Neutrophil (primary cell): ENCODE measurements around the gene HMCN1.
"Not testable (repeated sequence)": the region's sequence is repeated elsewhere in the genome, so short reads cannot be mapped to it uniquely, and the experiment has no call there.

Source experiments
- H3K27ac ChIP-seq: fragments of 200-600 bp; sonication (generic); 2 replicates; pipeline ENCODE4 v1.5.1; 2016; ENCODE audit warnings: mild to moderate bottlenecking, moderate library complexity
- H3K27me3 ChIP-seq: fragments of 200-600 bp; sonication (generic); 2 replicates; pipeline ENCODE4 v1.6.0; 2016; ENCODE audit warnings: mild to moderate bottlenecking
- H3K36me3 ChIP-seq: fragments of 200-600 bp; sonication (generic); 2 replicates; pipeline ENCODE4 v1.5.1; 2017
- H3K4me1 ChIP-seq, 2 experiments: fragments of 200-600 bp in 1 of 2; sonication (generic) in 1 of 2; 1 replicate in 1 of 2; 2 replicates in 1 of 2; pipeline versions ENCODE4 v1.5.1 to v1.6.1; 2013 to 2016; ENCODE audit warnings: low read depth in 1 of 2, low read length in 1 of 2, mild to moderate bottlenecking in 1 of 2, moderate library complexity in 1 of 2; ENCODE audit not compliant: control insufficient read depth in 1 of 2, insufficient read depth in 1 of 2
- H3K4me3 ChIP-seq, 2 experiments: fragments of 200-600 bp in 1 of 2; sonication (generic) in 1 of 2; 1 replicate in 1 of 2; 2 replicates in 1 of 2; pipeline ENCODE4 v1.5.1; 2013 to 2016; ENCODE audit warnings: low read depth in 1 of 2, low read length in 1 of 2, mild to moderate bottlenecking in 1 of 2, moderate library complexity in 1 of 2
- H3K9me3 ChIP-seq: fragments of 200-600 bp; sonication (generic); 2 replicates; pipeline ENCODE4 v1.5.1; 2016
- TF ChIP-seq, protein P1 (sequence below): fragments of 200-600 bp; sonication (generic); IDR thresholded peaks from 2 replicates; pipeline ENCODE4 v1.5.1; 2016; ENCODE audit warnings: antibody characterized with exemption

Gene HMCN1

DNA sequence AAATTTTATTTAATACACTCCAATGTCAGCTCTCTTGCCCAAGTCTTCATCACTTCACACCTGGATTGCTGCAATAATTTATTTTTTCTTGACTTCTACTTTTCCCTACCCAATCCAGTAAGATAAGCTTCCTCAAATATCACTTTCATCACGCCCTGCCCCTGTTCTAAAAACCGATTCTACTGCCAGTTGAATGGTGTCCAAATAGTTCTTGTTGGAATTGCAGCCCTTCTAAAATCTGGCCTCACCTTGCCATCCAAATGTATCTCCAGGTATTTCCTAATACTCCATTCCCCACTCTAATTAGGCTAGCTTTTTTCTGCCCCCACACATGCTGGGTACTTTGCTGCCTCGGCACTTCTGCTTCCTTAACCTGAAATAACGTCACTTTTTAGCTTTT is 152.5 kb downstream of the HMCN1 start:
- no peak overlapping the region for H3K4me3 ChIP-seq
- H3K4me1 ChIP-seq, result no peaks in the 10 kb centered on the region
- no peak overlapping the region for H3K27ac ChIP-seq
- H3K27me3 ChIP-seq, result no peaks in the 10 kb centered on the region
- TF ChIP-seq, protein P1, sequence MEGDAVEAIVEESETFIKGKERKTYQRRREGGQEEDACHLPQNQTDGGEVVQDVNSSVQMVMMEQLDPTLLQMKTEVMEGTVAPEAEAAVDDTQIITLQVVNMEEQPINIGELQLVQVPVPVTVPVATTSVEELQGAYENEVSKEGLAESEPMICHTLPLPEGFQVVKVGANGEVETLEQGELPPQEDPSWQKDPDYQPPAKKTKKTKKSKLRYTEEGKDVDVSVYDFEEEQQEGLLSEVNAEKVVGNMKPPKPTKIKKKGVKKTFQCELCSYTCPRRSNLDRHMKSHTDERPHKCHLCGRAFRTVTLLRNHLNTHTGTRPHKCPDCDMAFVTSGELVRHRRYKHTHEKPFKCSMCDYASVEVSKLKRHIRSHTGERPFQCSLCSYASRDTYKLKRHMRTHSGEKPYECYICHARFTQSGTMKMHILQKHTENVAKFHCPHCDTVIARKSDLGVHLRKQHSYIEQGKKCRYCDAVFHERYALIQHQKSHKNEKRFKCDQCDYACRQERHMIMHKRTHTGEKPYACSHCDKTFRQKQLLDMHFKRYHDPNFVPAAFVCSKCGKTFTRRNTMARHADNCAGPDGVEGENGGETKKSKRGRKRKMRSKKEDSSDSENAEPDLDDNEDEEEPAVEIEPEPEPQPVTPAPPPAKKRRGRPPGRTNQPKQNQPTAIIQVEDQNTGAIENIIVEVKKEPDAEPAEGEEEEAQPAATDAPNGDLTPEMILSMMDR, result no peak
- H3K36me3 ChIP-seq, result no peaks in the 10 kb centered on the region
- no peaks in the 10 kb centered on the region for H3K9me3 ChIP-seq

DNA sequence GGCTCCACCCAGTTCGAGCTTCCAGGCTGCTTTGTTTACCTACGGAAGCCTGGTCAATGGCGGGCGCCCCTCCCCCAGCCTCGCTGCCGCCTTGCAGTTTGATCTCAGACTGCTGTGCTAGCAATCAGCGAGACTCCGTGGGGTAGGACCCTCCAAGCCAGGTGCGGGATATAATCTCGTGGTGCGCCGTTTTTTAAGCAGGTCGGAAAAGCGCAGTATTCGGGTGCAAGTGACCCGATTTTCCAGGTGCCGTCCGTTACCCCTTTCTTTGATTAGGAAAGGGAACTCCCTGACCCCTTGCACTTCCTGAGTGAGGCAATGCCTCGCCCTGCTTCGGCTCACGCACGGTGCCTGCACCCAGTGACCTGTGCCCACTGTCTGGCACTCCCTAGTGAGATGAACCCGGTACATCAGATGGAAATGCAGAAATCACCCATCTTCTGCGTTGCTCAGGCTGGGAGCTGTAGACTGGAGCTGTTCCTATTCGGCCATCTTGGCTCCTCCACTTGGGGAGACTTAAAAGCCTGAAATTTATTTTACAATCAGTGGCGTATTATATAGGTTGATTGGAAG is 158.7 kb downstream of the HMCN1 start:
- H3K4me3 ChIP-seq, H3K27me3 ChIP-seq, H3K4me1 ChIP-seq, H3K9me3 ChIP-seq, H3K36me3 ChIP-seq, H3K27ac ChIP-seq: not testable (repeated sequence)

DNA sequence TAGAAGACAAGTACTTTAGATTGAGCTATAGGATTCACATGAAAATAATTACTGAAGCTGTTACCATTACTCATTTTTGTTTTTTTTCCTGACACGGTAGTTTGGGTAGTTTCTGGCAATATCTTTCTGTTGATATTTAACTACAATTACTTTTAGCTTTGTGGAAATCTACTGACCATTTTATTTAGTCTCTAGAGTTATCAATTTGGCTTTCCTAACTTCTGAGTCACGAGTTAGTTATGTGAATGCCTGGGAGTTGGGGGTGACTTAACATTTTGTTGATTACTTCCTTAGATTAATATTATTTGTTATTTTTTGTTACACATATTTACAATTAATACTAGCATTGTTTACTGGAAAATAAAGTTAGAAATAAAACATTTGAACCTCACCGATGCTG is 160.6 kb downstream of the HMCN1 start:
- Histone ChIP-seq H3K27ac (no peak overlapping the region), H3K36me3 (no peaks in the 10 kb centered on the region), H3K4me1 (no peaks in the 10 kb centered on the region), H3K4me3 (no peak overlapping the region), H3K27me3 (no peaks in the 10 kb centered on the region), H3K9me3 (no peaks in the 10 kb centered on the region)
- TF ChIP-seq, protein P1, result no peak

DNA sequence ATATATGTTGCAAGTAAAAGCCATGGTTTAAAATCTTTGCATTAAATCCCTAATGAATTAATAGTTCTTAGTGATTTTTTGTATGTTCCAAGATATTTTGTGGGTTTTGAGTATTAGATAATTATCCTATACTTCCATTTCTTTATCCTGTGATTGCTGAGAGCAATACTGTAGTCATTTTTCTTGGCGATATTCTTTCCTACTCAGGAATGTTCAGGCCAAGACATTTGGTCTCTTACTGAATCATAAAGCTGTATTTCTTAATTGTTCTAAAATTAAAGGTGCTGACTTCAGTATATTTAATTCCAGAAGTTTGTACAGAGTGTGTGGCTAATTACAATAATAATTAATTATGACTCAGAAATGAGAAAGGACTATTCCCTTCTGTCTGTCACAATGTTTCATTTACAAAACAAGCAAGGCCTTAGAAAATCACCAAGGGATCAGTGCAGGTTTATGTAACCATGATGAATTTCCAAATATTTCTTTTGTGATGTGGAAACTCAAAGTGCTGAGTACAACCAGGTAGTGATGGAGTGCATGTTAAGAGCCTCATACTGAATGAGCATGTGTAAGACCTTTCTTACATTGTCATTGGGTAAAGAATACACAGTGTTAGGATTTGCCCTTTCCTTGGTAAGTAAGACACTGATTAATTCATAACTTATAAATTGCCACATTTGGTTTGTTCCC is 161.2 kb downstream of the HMCN1 start:
- TF ChIP-seq, protein P1, result no peak
- Histone ChIP-seq H3K36me3 (no peaks in the 10 kb centered on the region), H3K9me3 (no peaks in the 10 kb centered on the region), H3K27ac (no peak overlapping the region), H3K4me3 (no peak overlapping the region), H3K4me1 (no peaks in the 10 kb centered on the region), H3K27me3 (no peaks in the 10 kb centered on the region)

DNA sequence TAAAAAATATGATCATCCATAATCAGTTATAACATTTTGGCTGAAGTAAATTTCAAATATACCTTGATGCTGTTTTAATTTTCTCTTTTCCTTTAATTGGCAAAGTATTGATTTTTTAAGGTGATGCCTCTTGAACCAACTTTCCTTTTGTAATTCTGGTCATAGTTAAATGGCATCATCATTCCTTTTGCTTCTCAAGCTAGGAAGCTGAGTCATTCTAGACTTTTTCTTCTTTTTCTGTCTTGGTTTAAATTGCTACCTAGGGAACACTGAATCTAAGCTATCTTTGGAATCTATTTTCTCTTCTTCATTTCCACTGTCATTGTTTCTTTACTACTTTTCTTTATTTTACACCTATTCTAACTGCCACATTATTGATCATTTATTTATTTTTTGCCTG is 162.7 kb downstream of the HMCN1 start:
- H3K4me3 ChIP-seq, result no peak overlapping the region
- TF ChIP-seq, protein P1, result no peak
- no peaks in the 10 kb centered on the region for H3K4me1 ChIP-seq
- H3K27me3 ChIP-seq, result no peaks in the 10 kb centered on the region
- no peaks in the 10 kb centered on the region for H3K9me3 ChIP-seq
- H3K27ac ChIP-seq, result no peak overlapping the region
- no peaks in the 10 kb centered on the region for H3K36me3 ChIP-seq

DNA sequence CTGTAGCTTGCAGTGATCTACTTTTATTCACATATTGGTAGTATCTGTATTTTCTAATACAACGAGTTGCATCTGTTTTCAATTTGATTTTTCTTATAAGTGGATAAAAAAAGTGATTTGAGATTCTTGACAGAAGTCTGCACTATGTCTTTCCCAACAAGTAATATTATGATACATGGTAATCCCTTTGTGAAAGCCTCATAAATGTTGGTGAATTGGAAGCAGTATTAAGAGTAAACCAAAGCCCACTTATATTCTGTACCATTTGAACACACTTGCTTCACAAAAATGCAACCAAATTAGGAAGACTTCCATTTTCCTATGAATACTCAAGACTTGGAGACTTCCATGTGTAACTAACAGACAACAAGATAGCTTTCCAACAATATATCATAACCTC is 172.0 kb downstream of the HMCN1 start:
- H3K36me3 ChIP-seq, result no peaks in the 10 kb centered on the region
- no peaks in the 10 kb centered on the region for H3K9me3 ChIP-seq
- no peak overlapping the region for H3K4me3 ChIP-seq
- H3K27me3 ChIP-seq, result no peaks in the 10 kb centered on the region
- TF ChIP-seq, protein P1, result no peak
- no peak overlapping the region for H3K27ac ChIP-seq
- no peaks in the 10 kb centered on the region for H3K4me1 ChIP-seq
